Right cardiac atrium (tissue), 5 donors: ENCODE data around the gene TBC1D9. TPM values are rescaled to one million over a fixed set of nuclear protein-coding genes. Genes with fewer than 3 reads are reported as not detected.
A peak's percentile ranks its signal among the peaks of the same experiment; 100 is the strongest.

Experiments used
- ATAC-seq, 2 donors: fragments of 200-7000 bp; cut with Tn5 transposase; one replicate each; pipeline versions ENCODE4 v1.8.0 to v1.9.1; 2020; ENCODE audit warnings: moderate library complexity in 2 of 2, mild to moderate bottlenecking in 1 of 2
- DNase-seq, 3 donors: peaks; one replicate each; pipeline ENCODE4 v3.0.0-alpha.2; 2020
- H3K27ac ChIP-seq: one replicate; pipeline ENCODE4 v1.5.1; 2013; ENCODE audit warnings: mild to moderate bottlenecking, low read length, control low read depth, moderate library complexity
- H3K27me3 ChIP-seq: one replicate; pipeline ENCODE4 v1.6.1; 2013; ENCODE audit not compliant: control insufficient read depth, insufficient read depth
- H3K4me1 ChIP-seq: one replicate; pipeline ENCODE4 v1.6.1; 2013; ENCODE audit warnings: low read length; ENCODE audit not compliant: control insufficient read depth, insufficient read depth
- H3K4me3 ChIP-seq: one replicate; pipeline ENCODE4 v1.5.1; 2013; ENCODE audit warnings: low read length, control low read depth
- H3K9me3 ChIP-seq: one replicate; pipeline ENCODE4 v1.6.1; 2013; ENCODE audit warnings: low read length; ENCODE audit not compliant: control insufficient read depth
- WGBS: extraction: QIAGEN DNeasy Blood & Tissue Kit; methylation state at CpG from one replicate; pipeline ENCODE4 v1.1.7; 2013; 5-methylcytosine and 5-hydroxymethylcytosine counted together
- intact Hi-C, 4 donors: fragments of 100-400 bp; cut with DNase I; formaldehyde crosslinking; loops; one replicate each; pipeline versions ENCODE4 v1.11.0 to v1.14.0; 2022 to 2023
- polyA plus RNA-seq: library from polyadenylated mRNA; stranded (reverse); fragments of 200-250 nt; gene quantifications from one replicate; pipeline ENCODE4 v1.2.3, GENCODE V29; 2013
- total RNA-seq, 4 donors: library from RNA; stranded (reverse); fragmentation: NEBNext Ultra II Directional; extraction: Animal tissue kit (Norgen Biotek cat#: 25700); gene quantifications; one replicate each; pipeline ENCODE4 v1.2.1, GENCODE V29; 2021
- donor health status: healthy with polysubstance abuse.
- donor health status: DM: no; HTN: yes; CAD: no.
- donor health status: DM: no; HTN: no; CAD: no.
- donor health status: DM: no; HTN: yes; CAD: no; lungs with severe emphysema.
- donor health status: DM: yes; HTN: yes; CAD: no.

TBC1D9 gene
- total and polyA plus RNA-seq, 5 donors, result 5.1 to 13.6 (median 12.7) TPM

DNA sequence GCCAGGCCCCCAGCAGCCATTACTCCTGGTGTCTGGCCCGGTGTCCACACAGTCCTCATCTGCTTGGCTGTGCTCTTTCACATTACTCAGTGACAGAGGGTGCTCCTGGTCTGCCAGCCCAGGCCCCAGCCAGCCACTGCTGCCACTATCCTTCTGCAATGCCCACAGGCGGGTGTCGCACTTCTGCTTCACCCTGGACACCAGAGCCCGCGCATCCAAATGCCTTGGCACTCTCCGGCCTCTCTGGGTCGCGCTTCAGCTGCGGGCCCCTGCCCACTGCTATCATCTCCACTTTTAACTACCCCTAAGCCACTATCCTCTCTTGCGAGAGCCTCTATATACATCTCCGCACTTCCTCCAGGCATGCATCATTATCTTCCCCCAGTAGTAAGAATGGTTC, 111.0 kb downstream of the TBC1D9 start:
- Histone ChIP-seq H3K4me3 (no peak overlapping the region), H3K9me3 (no peaks in the 10 kb centered on the region), H3K27me3 (no peaks in the 10 kb centered on the region), H3K27ac (no peak overlapping the region), H3K4me1 (no peaks in the 10 kb centered on the region)
- WGBS, result 93% methylated on average over 11 of the region's 11 CpGs
- DNase-seq, result no peak
- ATAC-seq, result no peak
- intact Hi-C loops, result loop anchor here in 1 of 4 donors (10.0 kb wide), 1 partner anchor 110 kb away; the partner anchor contains the start of gene TBC1D9

GRCh38 chr4:140644470-140645185, 111.6 kb downstream of the TBC1D9 start:
- Histone ChIP-seq H3K4me3 (no peak overlapping the region), H3K27ac (no peak overlapping the region), H3K4me1 (no peaks in the 10 kb centered on the region), H3K9me3 (no peaks in the 10 kb centered on the region), H3K27me3 (no peaks in the 10 kb centered on the region)
- DNase-seq (peak in 2 of 3 donors; percentile 37 to 44), ATAC-seq (no peak)
- 96% methylated on average over 25 of the region's 25 CpGs for WGBS
- intact Hi-C loops, result loop anchor here in 1 of 4 donors (10.0 kb wide), 1 partner anchor 110 kb away; the partner anchor contains the start of gene TBC1D9

- DNase-seq (peak in 2 of 3 donors; percentile 43 to 45), ATAC-seq (peak; percentile 6 to 7)
- intact Hi-C loops, result loop anchor here in 1 of 4 donors (10.0 kb wide), 1 partner anchor 111 kb away; the partner anchor contains the start of gene TBC1D9
- no peak overlapping the region for H3K4me3 ChIP-seq
- H3K27me3 ChIP-seq, result no peaks in the 10 kb centered on the region
- H3K27ac ChIP-seq, result no peak overlapping the region
- H3K4me1 ChIP-seq, result no peaks in the 10 kb centered on the region
- 97% methylated on average over 33 of the region's 33 CpGs for WGBS
- H3K9me3 ChIP-seq, result no peaks in the 10 kb centered on the region
Observed at GRCh38 chr4:140643571-140644055, 112.6 kb downstream of the TBC1D9 start.

GRCh38 chr4:140642674-140643437, 113.3 kb downstream of the TBC1D9 start:
- H3K4me3 ChIP-seq, result no peak overlapping the region
- intact Hi-C loops, result loop anchor here in 1 of 4 donors (10.0 kb wide), 1 partner anchor 112 kb away; the partner anchor contains the start of gene TBC1D9
- ATAC-seq (no peak), DNase-seq (peak in 2 of 3 donors; percentile 51 to 64)
- WGBS, result 94% methylated on average over 33 of the region's 33 CpGs
- H3K4me1 ChIP-seq, result no peaks in the 10 kb centered on the region
- H3K9me3 ChIP-seq, result no peaks in the 10 kb centered on the region
- no peak overlapping the region for H3K27ac ChIP-seq
- no peaks in the 10 kb centered on the region for H3K27me3 ChIP-seq

- DNase-seq (peak; percentile 35 to 74 (median 69)), ATAC-seq (peak; percentile 52 to 71)
- 55% methylated on average over 25 of the region's 25 CpGs for WGBS
- no peaks in the 10 kb centered on the region for H3K4me1 ChIP-seq
- H3K27me3 ChIP-seq, result no peaks in the 10 kb centered on the region
- intact Hi-C loops, result loop anchor here in 1 of 4 donors (10.0 kb wide), 1 partner anchor 113 kb away; the partner anchor contains the start of gene TBC1D9
- peak overlapping the region; percentile 31 for H3K4me3 ChIP-seq
- H3K27ac ChIP-seq, result peak overlapping the region; percentile 21
- H3K9me3 ChIP-seq, result no peaks in the 10 kb centered on the region
Observed at GRCh38 chr4:140641789-140642439, 114.3 kb downstream of the TBC1D9 start.

DNA sequence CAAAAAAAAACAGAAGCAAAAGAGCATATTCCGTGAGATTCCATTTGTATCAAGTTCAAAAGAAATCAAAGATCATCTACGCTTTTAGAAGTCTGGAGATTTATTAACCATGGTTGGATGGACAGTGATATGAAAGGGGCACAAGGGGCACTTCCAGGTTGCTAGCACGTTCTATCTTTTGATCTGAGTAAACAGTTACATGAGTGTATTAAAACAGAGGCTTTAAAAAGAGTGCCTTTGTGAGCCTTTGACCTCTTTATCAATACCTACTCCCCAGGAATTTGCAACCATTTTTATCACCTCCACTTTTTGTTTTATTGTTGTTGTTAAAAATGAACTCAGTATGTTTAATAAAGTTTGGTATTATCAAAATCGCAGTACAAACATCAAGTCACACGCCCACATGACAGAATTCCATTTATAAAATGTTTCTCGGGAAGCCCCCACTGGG, 115.1 kb downstream of the TBC1D9 start:
- Histone ChIP-seq H3K9me3 (no peaks in the 10 kb centered on the region), H3K4me1 (no peaks in the 10 kb centered on the region), H3K27me3 (no peaks in the 10 kb centered on the region), H3K4me3 (peak overlapping the region; percentile 31), H3K27ac (no peak overlapping the region)
- intact Hi-C loops, result loop anchor here in 1 of 4 donors (10.0 kb wide), 1 partner anchor 114 kb away; the partner anchor contains the start of gene TBC1D9
- 68% methylated on average over 6 of the region's 6 CpGs for WGBS
- DNase-seq, result no peak
- no peak for ATAC-seq

GRCh38 chr4:140640150-140640748, 115.9 kb downstream of the TBC1D9 start:
- no peak overlapping the region for H3K4me3 ChIP-seq
- no peaks in the 10 kb centered on the region for H3K27me3 ChIP-seq
- peaks cover 4% of the 10 kb centered on the region for H3K4me1 ChIP-seq
- DNase-seq, result no peak
- H3K27ac ChIP-seq, result no peak overlapping the region
- WGBS, result 71% methylated on average over 6 of the region's 6 CpGs
- intact Hi-C loops, result loop anchor here in 1 of 4 donors (10.0 kb wide), 1 partner anchor 115 kb away; the partner anchor contains the start of gene TBC1D9
- H3K9me3 ChIP-seq, result no peaks in the 10 kb centered on the region
- no peak for ATAC-seq

DNA sequence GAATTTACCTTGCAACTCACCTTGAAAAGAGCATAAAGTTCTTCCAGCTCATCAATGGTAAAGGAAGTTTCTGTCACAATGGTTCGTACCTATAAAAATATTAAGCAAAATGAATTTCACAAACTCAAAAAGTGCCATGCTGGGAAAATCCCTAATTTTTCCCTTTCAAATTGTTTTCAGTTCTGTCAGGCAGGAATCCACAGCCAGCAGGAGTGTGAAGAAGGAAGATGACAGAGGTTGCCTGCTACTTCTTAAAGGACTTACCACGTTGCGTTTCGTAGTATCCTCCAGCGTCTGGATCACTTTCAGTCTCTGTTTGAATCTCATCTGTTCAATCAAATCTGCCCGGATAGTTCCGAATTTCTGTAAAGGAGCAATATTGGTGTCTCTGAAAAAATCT, 117.1 kb downstream of the TBC1D9 start:
- Histone ChIP-seq H3K4me3 (no peak overlapping the region), H3K27me3 (no peaks in the 10 kb centered on the region), H3K4me1 (peaks cover 4% of the 10 kb centered on the region), H3K9me3 (no peaks in the 10 kb centered on the region), H3K27ac (no peak overlapping the region)
- DNase-seq, result no peak
- ATAC-seq, result no peak
- intact Hi-C loops, result no loop called here
- WGBS, result 92% methylated on average over 7 of the region's 7 CpGs

DNA sequence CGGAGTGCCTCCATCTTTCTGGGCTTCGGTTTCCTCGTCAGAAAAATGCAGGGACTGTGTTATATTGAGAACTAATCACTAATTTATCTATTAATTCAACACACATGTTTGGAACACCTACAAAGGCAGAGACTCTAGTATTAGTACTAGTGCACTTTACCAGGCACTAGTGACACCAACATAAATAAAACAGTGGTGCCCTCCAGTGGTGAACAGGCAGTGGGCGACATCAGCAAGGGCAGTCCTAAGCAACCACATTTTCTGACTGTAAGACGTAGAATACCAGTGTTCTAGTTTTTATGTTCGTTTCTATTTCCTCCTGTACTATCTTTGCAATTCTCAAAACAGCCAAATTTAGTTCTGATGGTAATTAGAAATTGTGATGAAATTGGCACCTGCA, 118.3 kb downstream of the TBC1D9 start:
- no peak for ATAC-seq
- WGBS, result 60% methylated on average over 6 of the region's 6 CpGs
- intact Hi-C loops, result no loop called here

DNA sequence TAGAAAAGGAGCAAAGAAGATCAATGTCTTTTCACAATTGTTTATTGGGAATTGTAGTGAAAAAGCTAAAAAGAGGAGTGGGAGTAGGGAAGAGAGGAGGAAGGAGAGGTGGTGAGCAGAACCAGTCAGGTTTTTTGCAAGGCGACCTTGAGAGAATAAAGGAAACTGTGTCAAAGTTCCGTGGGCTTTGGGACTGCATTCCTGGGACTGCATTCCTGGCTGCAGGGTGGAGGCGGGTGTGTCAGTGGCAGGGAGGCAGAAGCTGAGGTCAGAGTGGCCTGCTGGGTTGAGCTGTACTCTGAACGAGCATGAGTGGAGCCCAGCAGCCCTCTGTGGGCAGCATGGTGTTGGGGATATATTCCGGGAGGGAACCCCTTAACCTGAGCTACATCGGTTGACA, 120.6 kb downstream of the TBC1D9 start:
- intact Hi-C loops, result no loop called here
- 62% methylated on average over 6 of the region's 6 CpGs for WGBS

More for the DNA sequence above, 118.3 kb downstream of the TBC1D9 start:
- Histone ChIP-seq H3K27ac (no peak overlapping the region), H3K9me3 (no peaks in the 10 kb centered on the region), H3K4me3 (no peak overlapping the region), H3K4me1 (peaks cover 4% of the 10 kb centered on the region), H3K27me3 (no peaks in the 10 kb centered on the region)
- DNase-seq, result peak in 1 of 3 donors; percentile 34

More for the DNA sequence above, 120.6 kb downstream of the TBC1D9 start:
- Histone ChIP-seq H3K4me1 (peaks cover 4% of the 10 kb centered on the region), H3K27me3 (no peaks in the 10 kb centered on the region), H3K27ac (no peak overlapping the region), H3K4me3 (no peak overlapping the region), H3K9me3 (no peaks in the 10 kb centered on the region)
- peak; percentile 16 to 72 (median 54) for DNase-seq
- ATAC-seq, result peak; percentile 71 to 82
